Dermis microvascular lymphatic vessel endothelial cell (primary cell): Measurements from ENCODE around the gene TRIL. TPM values are rescaled to one million over a fixed set of nuclear protein-coding genes. Genes with fewer than 3 reads are reported as not detected.

Source experiments
- total RNA-seq: library from RNA; depleted of rRNA; stranded (reverse); fragments of >200 nt; gene quantifications from 2 replicates; pipeline ENCODE4 v1.2.1, GENCODE V29; 2014

TRIL gene
- total RNA-seq, 1 donor from 2014 or later, result 18.6 TPM

Other genes starting within 250 kb of the TRIL start
- gene CPVL, start 188.2 kb upstream of the TRIL start, total RNA-seq, result 0.25 and 0.51 TPM in 2 replicates
- 0.63 and 0.90 TPM in 2 replicates for gene CHN2, start 236.4 kb upstream of the TRIL start, total RNA-seq